Spleen (tissue), 7 donors: Measurements from ENCODE around the gene DPP9.

Experiments
- POLR2A ChIP-seq, 3 donors: fragments of 450-650 bp; IDR thresholded peaks; one replicate each; pipeline ENCODE4 v1.5.1; 2017; ENCODE audit warnings: antibody characterized with exemption in 3 of 3, mild to moderate bottlenecking in 1 of 3
- POLR2AphosphoS5 ChIP-seq, 3 donors: sonication (generic); formaldehyde crosslinking; IDR thresholded peaks; one replicate each; pipeline ENCODE4 v1.5.1; 2017; ENCODE audit warnings: antibody characterized with exemption in 3 of 3
- TF ChIP-seq, protein P1 (sequence below), 11 experiments: fragments of 200-600 bp in 7 of 11; fragments of 450-650 bp in 4 of 11; sonication (generic) in 4 of 11; IDR thresholded peaks in 8 of 11; conservative IDR thresholded peaks in 3 of 11; 1 replicate in 7 of 11; 2 replicates in 4 of 11; pipeline versions ENCODE4 v1.4.0 to v1.8.0; 2016 to 2021; ENCODE audit warnings: antibody characterized with exemption in 11 of 11, inconsistent platforms in 4 of 11, mild to moderate bottlenecking in 1 of 11
- donor health status: DM: no; HTN: no; CAD: no; lungs with moderate emphysema.
- donor health status: DM: no; HTN: no; CAD: no.
- donor health status: DM: no; HTN: no; CAD: no.

GRCh38 chr19:4707956-4708650 lies 15.5 kb downstream of the DPP9 start:
- TF ChIP-seq, protein P1, sequence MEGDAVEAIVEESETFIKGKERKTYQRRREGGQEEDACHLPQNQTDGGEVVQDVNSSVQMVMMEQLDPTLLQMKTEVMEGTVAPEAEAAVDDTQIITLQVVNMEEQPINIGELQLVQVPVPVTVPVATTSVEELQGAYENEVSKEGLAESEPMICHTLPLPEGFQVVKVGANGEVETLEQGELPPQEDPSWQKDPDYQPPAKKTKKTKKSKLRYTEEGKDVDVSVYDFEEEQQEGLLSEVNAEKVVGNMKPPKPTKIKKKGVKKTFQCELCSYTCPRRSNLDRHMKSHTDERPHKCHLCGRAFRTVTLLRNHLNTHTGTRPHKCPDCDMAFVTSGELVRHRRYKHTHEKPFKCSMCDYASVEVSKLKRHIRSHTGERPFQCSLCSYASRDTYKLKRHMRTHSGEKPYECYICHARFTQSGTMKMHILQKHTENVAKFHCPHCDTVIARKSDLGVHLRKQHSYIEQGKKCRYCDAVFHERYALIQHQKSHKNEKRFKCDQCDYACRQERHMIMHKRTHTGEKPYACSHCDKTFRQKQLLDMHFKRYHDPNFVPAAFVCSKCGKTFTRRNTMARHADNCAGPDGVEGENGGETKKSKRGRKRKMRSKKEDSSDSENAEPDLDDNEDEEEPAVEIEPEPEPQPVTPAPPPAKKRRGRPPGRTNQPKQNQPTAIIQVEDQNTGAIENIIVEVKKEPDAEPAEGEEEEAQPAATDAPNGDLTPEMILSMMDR (IDR thresholded peaks at IDR 0.05 in 8 of 11, conservative IDR thresholded peaks at IDR 0.05 in 3 of 11): no peak
- TF ChIP-seq POLR2A (IDR thresholded peaks at IDR 0.05): no peak
- TF ChIP-seq POLR2AphosphoS5 (IDR thresholded peaks at IDR 0.05): no peak
